Embryonic facial prominence (tissue), 1 donor: ENCODE data around the gene CHD3.
"Not testable (repeated sequence)": the region's sequence is repeated elsewhere in the genome, so short reads cannot be mapped to it uniquely, and the experiment has no call there.

Experiments
- DNase-seq: peaks from one replicate; pipeline ENCODE4 v3.0.0-alpha.2; 2016; ENCODE audit errors: extremely low spot score

Gene CHD3

GRCh38 chr17:7849751-7850504 is 38.7 kb upstream of the CHD3 start:
- no peak for DNase-seq

DNA sequence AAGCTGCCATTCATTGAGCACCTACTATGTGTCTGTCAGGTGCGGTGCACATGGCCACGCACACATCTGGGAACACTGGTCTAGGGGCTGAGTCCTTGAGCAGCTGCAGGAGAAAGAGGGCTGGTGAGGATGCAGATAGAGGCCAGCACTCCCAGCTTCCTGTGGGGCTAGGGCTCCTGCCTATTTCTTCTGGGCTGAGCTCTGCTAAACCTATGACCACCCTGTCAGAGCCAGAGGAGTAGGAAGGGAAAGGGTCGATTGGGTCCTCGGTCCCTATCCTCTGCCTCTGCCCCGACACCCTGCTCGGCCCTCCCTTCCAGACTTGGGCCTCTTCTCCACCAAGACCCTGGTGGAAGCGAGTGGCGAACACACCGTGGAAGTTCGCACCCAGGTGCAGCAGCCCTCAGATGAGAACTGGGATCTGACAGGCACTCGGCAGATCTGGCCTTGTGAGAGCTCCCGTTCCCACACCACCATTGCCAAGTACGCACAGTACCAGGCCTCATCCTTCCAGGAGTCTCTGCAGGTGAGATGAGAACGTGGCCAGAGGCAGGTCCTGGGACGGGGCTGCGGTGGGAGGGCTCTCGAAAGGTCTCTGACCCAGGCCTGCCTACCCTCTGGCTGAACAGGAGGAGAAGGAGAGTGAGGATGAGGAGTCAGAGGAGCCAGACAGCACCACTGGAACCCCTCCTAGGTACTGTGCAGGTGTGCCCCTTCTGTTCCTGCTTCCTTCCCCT is 37.7 kb upstream of the CHD3 start:
- DNase-seq = no peak

DNA sequence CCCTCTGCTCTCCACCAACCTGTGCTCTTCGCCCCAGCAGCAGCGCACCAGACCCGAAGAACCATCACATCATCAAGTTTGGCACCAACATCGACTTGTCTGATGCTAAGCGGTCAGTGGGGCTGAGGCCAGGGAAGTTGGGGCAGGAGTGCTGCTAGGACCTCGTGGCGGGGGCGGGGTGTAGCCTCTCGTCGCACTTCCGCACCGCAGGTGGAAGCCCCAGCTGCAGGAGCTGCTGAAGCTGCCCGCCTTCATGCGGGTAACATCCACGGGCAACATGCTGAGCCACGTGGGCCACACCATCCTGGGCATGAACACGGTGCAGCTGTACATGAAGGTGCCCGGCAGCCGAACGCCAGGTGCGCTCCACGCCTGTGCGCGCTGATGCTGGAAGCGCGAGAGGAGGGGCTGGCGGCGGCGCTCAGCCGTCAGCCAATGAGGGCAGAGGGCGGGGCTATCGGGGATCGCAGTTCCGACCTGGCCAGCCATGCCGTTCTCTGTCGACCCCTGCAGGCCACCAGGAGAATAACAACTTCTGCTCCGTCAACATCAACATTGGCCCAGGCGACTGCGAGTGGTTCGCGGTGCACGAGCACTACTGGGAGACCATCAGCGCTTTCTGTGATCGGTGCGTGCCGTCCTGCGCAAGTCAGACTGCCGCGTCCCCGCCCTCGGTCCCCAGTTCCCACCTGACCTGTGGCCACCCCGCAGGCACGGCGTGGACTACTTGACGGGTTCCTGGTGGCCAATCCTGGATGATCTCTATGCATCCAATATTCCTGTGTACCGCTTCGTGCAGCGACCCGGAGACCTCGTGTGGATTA is 36.9 kb upstream of the CHD3 start:
- peak; percentile 85 for DNase-seq

- DNase-seq = no peak
Measured at GRCh38 chr17:7852262-7852670, 36.3 kb upstream of the CHD3 start.

DNA sequence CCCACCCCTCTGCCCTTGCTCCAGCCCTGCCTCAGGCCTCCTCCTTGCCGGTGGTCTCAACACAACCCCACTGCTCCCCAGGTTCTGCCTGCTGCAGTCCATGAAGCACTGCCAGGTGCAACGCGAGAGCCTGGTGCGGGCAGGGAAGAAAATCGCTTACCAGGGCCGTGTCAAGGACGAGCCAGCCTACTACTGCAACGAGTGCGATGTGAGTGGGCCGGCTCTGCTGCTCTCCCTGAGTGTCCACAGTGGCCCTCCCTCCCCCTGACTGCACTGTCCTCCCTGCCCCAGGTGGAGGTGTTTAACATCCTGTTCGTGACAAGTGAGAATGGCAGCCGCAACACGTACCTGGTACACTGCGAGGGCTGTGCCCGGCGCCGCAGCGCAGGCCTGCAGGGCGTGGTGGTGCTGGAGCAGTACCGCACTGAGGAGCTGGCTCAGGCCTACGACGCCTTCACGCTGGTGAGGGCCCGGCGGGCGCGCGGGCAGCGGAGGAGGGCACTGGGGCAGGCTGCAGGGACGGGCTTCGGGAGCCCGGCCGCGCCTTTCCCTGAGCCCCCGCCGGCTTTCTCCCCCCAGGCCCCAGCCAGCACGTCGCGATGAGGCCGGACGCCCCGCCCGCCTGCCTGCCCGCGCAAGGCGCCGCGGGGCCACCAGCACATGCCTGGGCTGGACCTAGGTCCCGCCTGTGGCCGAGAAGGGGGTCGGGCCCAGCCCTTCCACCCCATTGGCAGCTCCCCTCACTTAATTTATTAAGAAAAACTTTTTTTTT is 35.5 kb upstream of the CHD3 start:
- DNase-seq = no peak

- no peak for DNase-seq
Measured at GRCh38 chr17:7853691-7854038, 34.9 kb upstream of the CHD3 start.

- DNase-seq = no peak
Measured at GRCh38 chr17:7854078-7854777, 34.4 kb upstream of the CHD3 start.

DNA sequence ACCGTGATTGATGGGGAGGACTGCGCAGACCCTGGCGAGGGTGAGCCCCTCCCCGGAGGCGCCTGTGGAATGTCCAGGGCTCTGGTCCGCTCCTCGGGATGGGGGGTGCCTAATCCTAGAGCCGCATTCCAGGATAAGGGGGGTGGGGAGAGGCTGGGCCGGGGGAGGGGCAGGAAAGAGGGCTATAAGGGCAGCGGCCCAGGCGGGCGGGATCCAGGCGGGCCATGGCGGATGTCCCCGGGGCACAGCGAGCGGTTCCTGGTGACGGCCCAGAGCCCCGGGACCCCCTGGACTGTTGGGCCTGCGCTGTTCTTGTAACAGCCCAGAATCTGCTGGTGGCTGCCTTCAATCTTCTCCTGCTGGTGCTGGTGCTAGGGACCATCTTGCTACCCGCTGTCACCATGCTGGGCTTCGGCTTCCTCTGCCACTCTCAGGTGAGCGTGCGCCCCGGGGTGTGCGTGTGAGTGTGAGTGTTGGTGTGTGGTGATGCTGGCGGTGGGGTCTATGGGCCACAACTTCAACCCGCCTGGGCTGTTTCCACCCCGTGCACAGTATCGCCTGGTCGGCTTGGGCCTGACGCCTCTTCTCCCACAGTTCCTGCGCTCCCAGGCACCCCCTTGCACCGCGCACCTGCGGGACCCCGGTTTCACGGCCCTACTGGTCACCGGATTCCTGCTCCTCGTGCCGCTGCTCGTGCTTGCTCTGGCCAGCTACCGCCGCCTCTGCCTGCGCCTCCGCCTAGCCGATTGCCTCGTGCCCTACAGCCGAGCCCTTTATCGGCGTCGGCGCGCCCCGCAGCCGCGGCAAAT is 33.5 kb upstream of the CHD3 start, which contains the start of gene TMEM88:
Gene TMEM88 (plus strand): TSS at position 216 of the 809 bp plus-strand sequence. CDS start 9 bp downstream, at position 225.
- DNase-seq = no peak

- no peak for DNase-seq
Measured at GRCh38 chr17:7855660-7856010, 33.0 kb upstream of the CHD3 start.

- no peak for DNase-seq
Measured at GRCh38 chr17:7856011-7856810, 32.4 kb upstream of the CHD3 start.

DNA sequence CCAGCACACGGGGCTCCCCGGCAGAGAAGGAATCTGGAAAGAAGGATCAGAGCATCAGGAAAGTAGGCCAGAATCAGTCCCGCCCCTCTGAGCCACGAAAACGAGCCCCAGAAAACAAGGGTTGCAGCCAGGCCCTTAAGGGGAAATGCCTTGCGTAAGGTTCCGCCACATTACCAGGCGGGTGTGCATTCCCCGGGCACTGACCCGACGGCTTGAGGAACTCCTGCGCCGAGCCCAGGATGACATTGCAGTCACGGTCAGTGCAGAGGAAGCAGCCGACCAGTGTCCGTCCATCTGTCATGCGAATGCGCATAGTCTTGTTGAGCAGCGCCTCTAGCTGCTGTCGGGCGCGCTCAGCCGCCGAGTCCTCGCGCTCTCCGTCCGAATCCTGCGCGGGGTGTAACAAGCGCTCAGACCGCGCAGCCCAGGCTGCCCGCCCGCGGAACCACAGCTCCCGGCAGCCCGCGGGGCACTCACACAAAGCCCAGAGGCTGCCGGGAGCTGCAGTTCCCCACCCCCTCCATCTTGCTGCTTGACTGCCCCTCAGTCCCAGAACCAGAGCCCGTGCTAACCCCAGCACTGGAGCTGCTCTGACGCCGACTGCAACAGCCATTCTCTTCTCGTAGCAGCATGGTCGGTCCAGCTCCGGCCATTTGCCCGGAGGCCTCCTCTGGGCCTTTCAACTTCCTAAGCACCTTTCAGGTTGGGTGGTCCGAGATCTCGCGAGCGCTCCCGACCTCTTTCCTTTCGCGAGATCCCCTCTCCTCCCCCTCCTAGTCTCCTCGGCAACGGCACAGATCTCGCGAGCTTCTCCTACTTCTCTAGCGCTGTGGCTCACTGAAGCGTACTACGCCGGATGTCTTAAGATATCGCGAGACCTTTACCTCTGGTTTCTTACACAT is 31.5 kb upstream of the CHD3 start, which contains the start of gene NAA38:
Gene NAA38 (minus strand): TSS at position 749 of the 902 bp plus-strand sequence. CDS start 96 bp downstream, at position 653.
- peak; percentile 100 for DNase-seq

- DNase-seq = peak; percentile 92
Measured at GRCh38 chr17:7857713-7858521, 30.7 kb upstream of the CHD3 start, which contains the start of gene CYB5D1. CYB5D1 (plus strand) TSS chr17:7858003; CDS start chr17:7858135, 132 bp downstream.

DNA sequence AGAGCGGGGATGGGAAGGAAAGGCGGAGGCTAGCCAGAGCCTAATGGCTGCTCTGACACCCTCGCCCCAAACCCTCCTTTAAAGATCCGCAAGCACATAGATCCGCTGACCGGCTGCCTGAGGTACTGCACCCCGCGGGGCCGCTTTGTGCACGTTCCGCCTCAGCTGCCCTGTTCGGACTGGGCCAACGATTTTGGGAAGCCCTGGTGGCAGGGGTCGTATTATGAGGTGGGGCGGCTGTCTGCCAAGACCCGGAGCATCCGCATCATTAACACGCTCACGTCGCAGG is 30.1 kb upstream of the CHD3 start:
- no peak for DNase-seq

DNA sequence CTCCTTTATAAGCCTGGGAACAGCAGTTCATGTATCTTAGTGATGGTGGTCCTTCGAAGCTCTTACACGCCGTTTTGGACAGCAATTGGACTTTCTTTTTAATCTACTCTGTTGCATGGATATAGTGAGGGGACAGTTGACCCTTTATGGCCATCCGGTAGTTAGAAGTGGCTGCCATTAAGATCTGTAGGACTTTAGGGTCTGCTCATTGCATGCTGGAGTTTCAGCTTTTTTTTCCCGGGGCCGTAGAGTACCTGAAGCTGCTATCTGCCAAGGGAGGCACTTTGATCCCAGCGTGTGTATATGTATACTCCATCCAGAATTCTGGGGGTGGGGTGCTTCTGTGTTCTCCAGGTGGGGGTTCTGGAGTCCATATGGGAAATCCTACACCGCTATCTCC is 29.6 kb upstream of the CHD3 start:
- no peak for DNase-seq

DNA sequence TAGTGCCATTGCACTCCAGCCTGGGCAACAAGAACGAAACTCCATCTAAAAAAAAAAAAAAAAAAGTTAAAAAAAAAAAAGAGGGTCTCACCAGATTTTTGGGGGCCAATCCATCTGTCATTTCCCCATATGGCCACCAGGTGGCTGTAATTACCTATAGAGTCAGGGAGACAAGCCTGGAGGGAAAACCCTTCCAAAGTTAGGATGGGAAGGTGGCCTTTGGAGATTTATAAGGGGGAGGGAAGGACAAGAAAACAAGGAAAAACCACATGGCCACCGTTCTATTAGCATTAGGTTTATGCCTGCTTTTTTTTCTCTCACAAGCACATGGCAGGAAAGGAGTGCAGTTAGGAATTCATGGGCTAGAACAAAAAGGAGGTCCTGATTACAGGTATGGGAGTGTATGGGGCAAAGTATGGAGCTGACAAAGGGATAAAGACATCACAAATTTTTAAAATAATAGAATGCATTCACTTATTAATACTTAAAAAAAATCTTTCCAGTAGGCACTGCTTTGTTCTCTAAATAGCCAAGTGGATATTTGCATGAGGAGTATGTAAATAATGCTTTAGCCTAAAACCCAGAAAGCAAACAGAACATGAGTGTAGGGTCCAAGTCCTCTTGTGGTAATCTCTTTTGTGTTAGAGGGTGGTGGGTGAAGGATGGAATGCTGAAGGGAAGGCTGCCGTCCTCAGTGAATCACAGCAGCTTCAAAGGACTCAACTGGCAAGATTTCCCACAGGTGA is 25.7 kb upstream of the CHD3 start:
- no peak for DNase-seq

- not testable (repeated sequence) for DNase-seq
Measured at GRCh38 chr17:7864384-7864783, 24.2 kb upstream of the CHD3 start.
